Stimulated activated CD4-positive, alpha-beta T cell treated with anti-CD3 and anti-CD28 coated beads, Interleukin-4, amount 100 ng/mL, for 24 hours (primary cell): ENCODE data around the gene HNRNPK.

ENCODE experiments used
- DNase-seq: peaks from one replicate; pipeline ENCODE4 v3.0.0-alpha.2; 2020

HNRNPK gene

DNA sequence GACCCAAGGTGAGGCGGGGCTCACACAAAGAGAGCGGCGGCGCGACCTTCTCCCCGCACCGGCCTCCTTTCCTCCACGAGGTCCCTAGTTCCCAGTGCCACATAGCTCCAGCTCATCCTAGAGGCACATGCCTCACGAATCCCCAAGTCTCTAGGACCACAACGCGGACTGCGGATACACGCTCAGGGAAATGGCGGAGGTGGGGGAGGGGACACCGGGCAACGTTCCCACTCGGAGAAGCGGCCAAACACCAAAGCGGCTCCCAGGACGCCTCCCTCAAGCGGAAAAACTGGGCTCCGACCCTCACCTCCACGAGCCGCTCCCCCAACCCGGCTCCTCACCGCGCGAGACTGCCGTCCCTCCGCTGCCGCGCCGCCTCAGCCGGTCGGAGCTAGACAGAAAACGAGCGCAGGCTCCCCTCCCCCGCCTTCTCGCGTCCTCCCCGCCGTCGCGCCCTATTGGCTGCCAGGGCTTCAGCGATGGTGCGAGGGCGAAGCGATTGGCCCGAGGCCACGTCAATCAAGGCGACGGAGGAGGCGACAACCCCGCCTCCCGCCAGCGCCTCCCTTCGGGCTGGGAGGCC lies at the start of gene HNRNPK:
TSS of gene HNRNPK (minus strand) at position 404 of the 583 bp plus-strand sequence. CDS start 1,963 bp downstream, outside the sequence.
- DNase-seq: peak; percentile 100

DNA sequence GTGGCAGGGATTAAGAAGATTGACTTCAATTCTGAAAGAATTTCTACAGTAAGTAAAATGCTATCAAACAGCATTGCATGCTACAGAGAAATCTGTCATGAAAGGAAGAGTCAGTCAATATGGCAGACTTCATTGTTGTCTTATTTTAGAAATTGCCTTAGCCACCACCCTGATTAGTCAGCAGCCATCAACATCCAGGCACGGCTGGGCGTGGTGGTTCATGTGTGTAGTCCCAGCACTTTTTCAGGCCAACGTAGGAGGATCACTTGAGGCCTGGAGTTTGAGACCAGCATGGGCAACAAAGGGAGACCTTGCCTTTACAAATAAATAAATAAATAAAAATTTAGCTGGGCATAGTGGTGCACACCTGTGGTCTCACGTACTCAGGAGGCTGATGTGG lies 47.2 kb upstream of the HNRNPK start:
- no peak for DNase-seq

GRCh38 chr9:84024041-84024575 lies 44.1 kb upstream of the HNRNPK start:
- no peak for DNase-seq

GRCh38 chr9:84007662-84008061 lies 27.6 kb upstream of the HNRNPK start:
- no peak for DNase-seq

- DNase-seq: no peak
Observed at GRCh38 chr9:84003246-84003645, 23.2 kb upstream of the HNRNPK start.

GRCh38 chr9:84002344-84002743 lies 22.3 kb upstream of the HNRNPK start:
- DNase-seq: no peak

GRCh38 chr9:84001621-84002020 lies 21.6 kb upstream of the HNRNPK start:
- no peak for DNase-seq

- no peak for DNase-seq
Observed at GRCh38 chr9:84000186-84000585, 20.2 kb upstream of the HNRNPK start.

- no peak for DNase-seq
Observed at GRCh38 chr9:83999141-83999918, 19.3 kb upstream of the HNRNPK start.

DNA sequence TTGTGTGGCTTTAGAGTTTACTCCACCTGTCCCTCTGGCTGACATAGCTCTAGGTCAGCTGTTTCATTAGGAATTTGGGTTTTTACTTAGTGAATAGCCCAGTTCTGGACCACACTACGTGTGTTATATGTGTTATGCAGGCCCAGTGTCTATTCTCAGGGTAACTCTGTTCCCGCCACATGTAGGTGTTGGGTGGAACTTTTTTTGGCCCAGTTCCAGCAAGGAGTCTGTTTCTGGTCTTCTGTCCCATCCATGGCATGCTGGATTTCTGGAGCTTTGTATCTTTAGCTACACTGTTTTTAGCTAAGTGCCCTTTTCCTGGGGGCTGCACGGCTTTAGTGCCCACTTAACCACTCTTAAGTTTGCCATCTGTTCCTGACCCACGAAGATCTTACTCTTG lies 16.1 kb upstream of the HNRNPK start:
- DNase-seq: no peak

GRCh38 chr9:83992901-83993300 lies 12.9 kb upstream of the HNRNPK start:
- no peak for DNase-seq

- no peak for DNase-seq
Observed at GRCh38 chr9:83992407-83992806, 12.4 kb upstream of the HNRNPK start.

DNA sequence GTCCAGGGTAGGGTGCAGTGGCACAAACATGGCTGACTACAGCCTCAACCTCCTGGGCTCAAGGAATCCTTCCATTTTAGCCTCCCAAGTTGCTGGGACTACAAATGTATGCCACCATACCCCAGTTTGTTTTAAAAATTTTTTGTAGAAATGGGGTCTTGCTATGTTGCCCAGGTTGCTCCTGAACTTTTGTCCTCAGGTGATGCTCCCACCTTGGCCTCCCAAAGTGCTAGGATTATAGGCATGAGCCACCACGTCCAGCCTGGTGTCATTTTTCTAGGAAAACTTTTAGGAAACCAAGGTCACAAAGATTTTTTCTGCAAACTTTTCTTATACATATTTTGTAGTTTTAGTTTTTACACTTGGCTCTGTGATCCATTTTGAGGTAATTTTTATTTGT lies 11.3 kb upstream of the HNRNPK start:
- no peak for DNase-seq

GRCh38 chr9:83988411-83988810 lies 8.4 kb upstream of the HNRNPK start:
- no peak for DNase-seq

DNA sequence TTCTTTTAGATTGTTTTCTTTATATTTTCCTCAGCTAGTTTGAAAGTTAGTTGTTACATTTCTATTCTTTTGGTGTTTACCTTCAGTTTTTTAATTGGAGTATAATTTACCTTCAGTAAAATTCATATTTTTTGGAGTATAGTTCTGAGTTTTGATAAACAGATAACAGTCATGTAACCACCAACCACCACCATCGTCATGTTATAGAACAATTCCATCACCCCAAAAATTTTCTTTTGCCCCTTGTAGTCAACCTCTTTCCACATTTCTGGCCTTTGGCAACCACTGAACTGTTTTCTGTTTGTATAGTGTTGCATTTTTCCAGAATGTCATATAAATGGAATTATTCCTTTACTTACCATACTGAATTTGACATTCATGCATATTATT lies 7.4 kb upstream of the HNRNPK start:
- no peak for DNase-seq

DNA sequence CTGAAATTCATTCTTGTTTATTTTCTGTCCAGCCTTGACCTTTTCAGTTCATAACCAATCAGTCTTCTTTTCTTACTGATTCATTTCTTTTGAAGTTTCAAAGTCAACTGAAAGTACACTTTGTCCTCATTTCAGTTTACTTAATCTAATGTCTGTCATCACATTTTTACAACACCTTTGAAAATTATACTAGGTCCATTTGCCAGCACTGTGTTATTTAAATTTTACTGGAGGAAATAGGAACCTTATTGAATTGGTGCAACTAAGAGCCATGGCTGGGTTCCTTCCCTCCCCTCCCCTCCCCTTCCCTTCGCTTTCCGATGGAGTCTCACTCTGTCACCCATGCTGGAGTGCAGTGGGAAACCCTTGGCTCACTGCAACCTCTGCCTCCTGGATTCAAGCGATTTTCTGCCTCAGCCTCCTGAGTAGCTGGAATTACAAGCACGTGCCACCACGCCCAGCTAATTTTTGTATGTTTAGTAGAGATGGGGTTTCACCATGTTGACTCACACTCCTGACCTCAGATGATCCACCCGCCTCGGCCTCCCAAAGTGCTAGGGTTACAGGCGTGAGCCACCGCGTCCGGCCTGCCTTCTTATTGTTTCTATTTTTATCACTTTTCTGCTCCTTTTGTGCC lies 6.9 kb upstream of the HNRNPK start:
- no peak for DNase-seq

DNA sequence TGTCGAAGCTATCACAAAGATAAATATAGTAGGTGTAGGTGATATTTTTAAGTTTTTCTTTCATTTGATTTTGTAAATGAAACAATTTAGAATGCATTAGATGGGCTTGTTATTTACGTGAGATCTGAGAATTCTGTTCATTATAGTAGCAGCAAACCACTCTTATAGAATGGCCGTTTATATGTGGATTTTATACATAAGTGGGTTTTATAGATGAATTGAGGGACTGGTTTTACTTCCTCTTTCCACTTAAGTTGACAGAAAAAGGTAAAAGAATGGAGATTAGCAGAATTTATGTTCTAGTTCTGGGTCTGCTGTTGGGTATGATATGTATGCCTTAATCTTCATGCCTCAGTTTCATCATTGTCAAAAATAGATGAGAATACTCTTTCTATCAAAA lies 6.2 kb upstream of the HNRNPK start:
- DNase-seq: no peak

GRCh38 chr9:83981126-83981871 lies 1.3 kb upstream of the HNRNPK start:
- DNase-seq: peak; percentile 46

GRCh38 chr9:83980395-83981125 lies 545 bp upstream of the HNRNPK start, which contains the start of gene RMI1:
RMI1 (plus strand) TSS chr9:83980805; CDS start chr9:84000987, 20,182 bp downstream.
- peak; percentile 100 for DNase-seq

DNA sequence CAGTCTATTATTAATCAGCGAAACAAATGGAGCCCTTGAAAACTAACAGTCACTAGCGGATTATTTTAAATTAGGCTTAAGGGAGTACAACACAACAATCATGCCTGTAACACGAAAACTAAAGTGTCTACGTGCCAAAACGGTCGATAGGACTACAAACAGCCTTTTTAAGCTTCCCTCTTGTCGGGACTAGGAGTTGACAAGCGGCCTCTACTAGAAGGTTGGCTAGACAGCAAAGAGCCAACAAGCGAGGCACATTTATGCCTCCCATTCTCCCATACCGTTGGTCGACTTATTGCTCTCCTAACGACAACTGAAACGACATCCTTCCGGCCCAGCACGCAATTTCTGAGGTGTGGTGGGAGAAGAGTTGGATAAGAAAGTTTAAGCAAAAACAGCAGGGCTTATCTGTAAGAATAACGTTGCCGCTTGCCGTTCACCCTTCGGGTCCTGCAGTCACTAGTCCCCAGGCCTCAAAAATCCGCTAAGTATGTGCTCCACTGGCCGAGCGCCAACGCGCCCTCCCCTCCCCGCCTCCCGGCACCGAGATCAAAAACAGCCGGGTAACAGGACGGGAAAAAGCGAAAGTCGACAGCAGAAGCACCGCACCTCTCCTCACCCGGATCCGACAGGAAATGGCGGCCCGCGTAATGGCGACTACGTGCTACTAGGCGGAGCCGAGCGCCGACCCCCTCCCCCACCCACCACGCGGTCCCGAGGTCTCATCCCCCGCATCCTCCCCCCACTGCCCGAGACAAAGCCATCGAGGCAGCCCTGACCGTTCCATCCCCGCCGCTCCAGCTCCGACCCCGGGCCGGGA lies 813 bp downstream of the HNRNPK start:
- peak; percentile 90 for DNase-seq

DNA sequence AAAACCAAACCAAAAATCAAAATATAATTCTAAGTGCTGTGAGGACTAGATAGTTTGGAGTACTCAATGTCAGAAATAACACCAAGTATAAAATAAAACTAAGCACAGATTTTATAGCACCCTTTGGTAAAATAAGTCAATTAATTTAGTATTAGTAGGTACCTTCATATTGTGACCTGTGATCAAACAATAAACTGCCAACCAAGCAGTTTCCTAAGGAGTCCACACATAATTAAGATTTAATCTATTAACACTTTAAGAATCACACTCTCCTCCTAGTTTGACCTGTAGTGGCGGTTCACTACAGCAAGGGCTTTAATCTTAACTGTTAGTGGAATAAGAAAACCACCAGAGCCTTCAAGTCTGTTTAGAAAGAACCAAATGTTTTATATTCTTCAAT lies 2.8 kb downstream of the HNRNPK start:
- no peak for DNase-seq
